Activated CD8-positive, alpha-beta memory T cell treated with anti-CD3 and anti-CD28 coated beads for 36 hours (primary cell): Measurements from ENCODE around the gene TMEM88. TPM values are rescaled to one million over a fixed set of nuclear protein-coding genes. Genes with fewer than 3 reads are reported as not detected.

Source experiments
- CTCF ChIA-PET: fragments of 350-600 bp; sonication (Branson Sonifier 250); formaldehyde crosslinking; loops from one replicate; lab custom pipeline; 2021; ENCODE audit warnings: antibody characterized with exemption; lab: Charles Lee
- POLR2A ChIA-PET: fragments of 350-600 bp; sonication (Branson Sonifier 250); formaldehyde crosslinking; loops from one replicate; lab custom pipeline; 2021; ENCODE audit warnings: antibody characterized with exemption; lab: Charles Lee
- total RNA-seq, 2 experiments: library from RNA; stranded (reverse); gene quantifications; one replicate each; pipeline ENCODE4 v1.2.3, GENCODE V29; 2021

Gene TMEM88
- total RNA-seq, 2 experiments from 2014 or later: 4.6 to 5.9 TPM

- ChIA-PET CTCF (interaction anchor here (1.2 kb wide), 1 partner anchor 8 kb away, joined by 3 read pairs; no protein-coding TSS in a partner anchor), POLR2A (no interaction called here)
Observed at GRCh38 chr17:7830616-7831015, 24.2 kb upstream of the TMEM88 start.

- POLR2A ChIA-PET: no interaction called here
- CTCF ChIA-PET: interaction anchor here (1.2 to 4.8 kb wide), 2 partner anchors 8 to 13 kb away, joined by 3 to 42 read pairs; no protein-coding TSS in a partner anchor
Observed at GRCh38 chr17:7831233-7831632, 23.6 kb upstream of the TMEM88 start.

- POLR2A ChIA-PET: interaction anchor here (4.0 kb wide), 1 partner anchor 12 kb away, joined by 33 read pairs; no protein-coding TSS in a partner anchor
- CTCF ChIA-PET: interaction anchor here (1.2 to 4.8 kb wide), 5 partner anchors 10 to 158 kb away, joined by 3 to 42 read pairs (median 10); no protein-coding TSS in a partner anchor
Observed at GRCh38 chr17:7832431-7832830, 22.4 kb upstream of the TMEM88 start.

GRCh38 chr17:7833011-7833794 is 21.7 kb upstream of the TMEM88 start:
- CTCF ChIA-PET: interaction anchor here (0.8 to 4.8 kb wide), 9 partner anchors 10 to 241 kb away, joined by 3 to 42 read pairs (median 9); no protein-coding TSS in a partner anchor
- POLR2A ChIA-PET: interaction anchor here (4.0 kb wide), 1 partner anchor 11 kb away, joined by 33 read pairs; no protein-coding TSS in a partner anchor

- ChIA-PET CTCF (interaction anchor here (0.6 to 4.8 kb wide), 15 partner anchors 8 to 240 kb away, joined by 3 to 42 read pairs (median 7); partner anchors contain the start of genes CYB5D1 and NAA38), POLR2A (interaction anchor here (4.0 kb wide), 1 partner anchor 11 kb away, joined by 33 read pairs; no protein-coding TSS in a partner anchor)
Observed at GRCh38 chr17:7833795-7834541, 20.9 kb upstream of the TMEM88 start, which contains the start of gene KDM6B. KDM6B (plus strand) TSS chr17:7834217; CDS start chr17:7845555, 11,338 bp downstream.

GRCh38 chr17:7834542-7834956 is 20.3 kb upstream of the TMEM88 start:
- POLR2A ChIA-PET: interaction anchor here (1.1 to 4.0 kb wide), 4 partner anchors 10 to 147 kb away, joined by 4 to 33 read pairs (median 8); partner anchors contain the start of genes NAA38, RNF227, TP53 and WRAP53

GRCh38 chr17:7834957-7835813 is 19.7 kb upstream of the TMEM88 start:
- POLR2A ChIA-PET: interaction anchor here (0.7 to 4.0 kb wide), 5 partner anchors 9 to 413 kb away, joined by 4 to 33 read pairs (median 6); partner anchors contain the start of genes NAA38, RNF227, TP53 and WRAP53

More at GRCh38 chr17:7834542-7834956, 20.3 kb upstream of the TMEM88 start:
- CTCF ChIA-PET: interaction anchor here (0.6 to 4.8 kb wide), 14 partner anchors 9 to 155 kb away, joined by 3 to 42 read pairs (median 5); partner anchors contain the start of genes CYB5D1, DNAH2 and NAA38

GRCh38 chr17:7835814-7836595 is 18.9 kb upstream of the TMEM88 start:
- ChIA-PET POLR2A (interaction anchor here (0.6 to 4.0 kb wide), 7 partner anchors 8 to 412 kb away, joined by 3 to 33 read pairs (median 4); partner anchors contain the start of genes NAA38, RNF227, TP53 and WRAP53), CTCF (interaction anchor here (0.9 to 4.8 kb wide), 15 partner anchors 9 to 221 kb away, joined by 3 to 42 read pairs (median 5); partner anchors contain the start of genes CHD3, CYB5D1 and NAA38)

More at GRCh38 chr17:7834957-7835813, 19.7 kb upstream of the TMEM88 start:
- CTCF ChIA-PET: interaction anchor here (0.6 to 4.8 kb wide), 20 partner anchors 9 to 222 kb away, joined by 3 to 42 read pairs (median 5); partner anchors contain the start of genes CHD3, CYB5D1, DNAH2 and NAA38

GRCh38 chr17:7836596-7837407 is 18.1 kb upstream of the TMEM88 start:
- CTCF ChIA-PET: interaction anchor here (0.9 to 2.5 kb wide), 7 partner anchors 11 to 237 kb away, joined by 3 to 22 read pairs (median 4); partner anchors contain the start of genes CYB5D1, NAA38 and TP53
- POLR2A ChIA-PET: interaction anchor here (0.7 to 0.9 kb wide), 2 partner anchors 20 kb away, joined by 3 read pairs; partner anchors contain the start of gene NAA38

- CTCF ChIA-PET: interaction anchor here (0.8 to 1.6 kb wide), 8 partner anchors 12 to 236 kb away, joined by 3 to 6 read pairs (median 4); partner anchors contain the start of genes NAA38 and TP53
- POLR2A ChIA-PET: interaction anchor here (0.9 kb wide), 1 partner anchor 20 kb away, joined by 3 read pairs; the partner anchor contains the start of gene NAA38
Observed at GRCh38 chr17:7837408-7838088, 17.3 kb upstream of the TMEM88 start.

GRCh38 chr17:7838090-7839075 is 16.5 kb upstream of the TMEM88 start:
- POLR2A ChIA-PET: interaction anchor here (0.6 kb wide), 1 partner anchor 1714 kb away, joined by 6 read pairs; no protein-coding TSS in a partner anchor
- CTCF ChIA-PET: interaction anchor here (0.8 to 1.6 kb wide), 4 partner anchors 15 to 235 kb away, joined by 3 to 5 read pairs (median 4); partner anchors contain the start of gene NAA38

- ChIA-PET CTCF (interaction anchor here (1.4 kb wide), 1 partner anchor 153 kb away, joined by 4 read pairs; no protein-coding TSS in a partner anchor), POLR2A (interaction anchor here (0.6 kb wide), 1 partner anchor 1713 kb away, joined by 6 read pairs; no protein-coding TSS in a partner anchor)
Observed at GRCh38 chr17:7839190-7839875, 15.5 kb upstream of the TMEM88 start.

- POLR2A ChIA-PET: no interaction called here
- CTCF ChIA-PET: interaction anchor here (1.4 kb wide), 1 partner anchor 149 kb away, joined by 3 read pairs; no protein-coding TSS in a partner anchor
Observed at GRCh38 chr17:7839876-7840261, 15.0 kb upstream of the TMEM88 start.
